HG03378 (cell line): ENCODE measurements around the gene PRDM8.

Experiments used
- ATAC-seq: cut with Tn5 transposase; IDR thresholded peaks from one replicate; pipeline ENCODE4 v1.9.1; 2021; ENCODE audit warnings: mild to moderate bottlenecking, moderate library complexity; ENCODE audit not compliant: unreplicated experiment

The PRDM8 gene

GRCh38 chr4:80199947-80200346, 2.6 kb downstream of the PRDM8 start:
- no peak for ATAC-seq

DNA sequence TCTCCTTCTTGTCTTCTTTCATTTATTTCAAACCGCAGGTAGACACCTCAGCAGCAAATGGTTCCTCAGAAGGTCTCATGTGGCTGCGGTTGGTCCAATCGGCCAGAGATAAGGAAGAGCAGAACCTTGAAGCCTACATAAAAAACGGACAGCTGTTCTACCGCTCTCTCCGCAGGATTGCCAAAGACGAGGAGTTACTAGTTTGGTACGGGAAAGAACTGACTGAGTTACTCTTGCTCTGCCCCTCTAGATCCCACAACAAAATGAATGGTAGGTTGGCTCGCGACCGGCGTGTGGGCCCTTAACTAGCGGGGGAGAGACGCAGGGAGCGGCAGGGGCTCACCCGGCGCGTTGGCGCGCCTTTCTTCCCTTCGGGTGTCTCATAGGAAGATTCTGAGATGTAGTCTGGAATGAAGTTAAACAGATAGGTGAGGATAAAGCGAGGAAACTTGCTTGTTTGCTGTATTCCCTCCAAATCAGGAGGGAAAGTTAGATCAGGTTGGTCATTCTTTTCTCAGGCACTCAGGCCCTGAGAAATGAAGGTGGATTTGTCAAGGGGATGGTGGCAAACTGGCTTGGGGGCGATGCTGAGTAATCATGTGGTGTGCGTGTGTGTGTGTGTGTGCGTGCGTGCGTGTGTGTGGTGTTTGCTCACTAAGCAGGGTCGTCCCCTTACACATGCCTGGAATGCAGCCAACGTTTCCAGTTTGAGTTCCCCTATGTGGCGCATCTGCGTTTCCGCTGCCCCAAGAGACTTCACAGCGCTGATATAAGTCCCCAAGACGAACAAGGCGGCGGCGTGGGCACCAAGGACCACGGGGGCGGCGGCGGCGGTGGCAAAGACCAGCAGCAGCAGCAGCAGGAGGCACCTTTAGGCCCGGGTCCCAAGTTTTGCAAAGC, 4.2 kb downstream of the PRDM8 start:
- peak; percentile 14 for ATAC-seq

DNA sequence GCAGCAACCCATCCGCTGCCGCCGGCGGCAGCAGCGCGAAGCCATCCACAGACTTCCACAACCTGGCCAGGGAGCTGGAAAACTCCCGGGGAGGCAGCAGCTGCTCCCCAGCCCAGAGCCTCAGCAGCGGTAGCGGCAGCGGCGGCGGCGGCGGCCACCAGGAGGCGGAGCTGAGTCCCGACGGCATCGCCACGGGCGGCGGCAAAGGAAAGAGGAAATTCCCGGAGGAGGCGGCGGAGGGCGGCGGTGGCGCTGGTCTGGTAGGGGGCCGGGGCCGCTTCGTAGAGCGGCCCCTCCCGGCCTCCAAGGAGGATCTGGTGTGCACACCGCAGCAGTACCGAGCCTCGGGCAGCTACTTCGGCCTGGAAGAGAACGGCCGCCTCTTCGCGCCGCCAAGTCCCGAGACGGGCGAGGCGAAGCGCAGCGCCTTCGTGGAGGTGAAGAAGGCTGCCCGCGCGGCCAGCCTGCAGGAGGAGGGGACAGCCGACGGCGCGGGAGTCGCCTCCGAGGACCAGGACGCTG, 4.9 kb downstream of the PRDM8 start:
- peak; percentile 53 for ATAC-seq

DNA sequence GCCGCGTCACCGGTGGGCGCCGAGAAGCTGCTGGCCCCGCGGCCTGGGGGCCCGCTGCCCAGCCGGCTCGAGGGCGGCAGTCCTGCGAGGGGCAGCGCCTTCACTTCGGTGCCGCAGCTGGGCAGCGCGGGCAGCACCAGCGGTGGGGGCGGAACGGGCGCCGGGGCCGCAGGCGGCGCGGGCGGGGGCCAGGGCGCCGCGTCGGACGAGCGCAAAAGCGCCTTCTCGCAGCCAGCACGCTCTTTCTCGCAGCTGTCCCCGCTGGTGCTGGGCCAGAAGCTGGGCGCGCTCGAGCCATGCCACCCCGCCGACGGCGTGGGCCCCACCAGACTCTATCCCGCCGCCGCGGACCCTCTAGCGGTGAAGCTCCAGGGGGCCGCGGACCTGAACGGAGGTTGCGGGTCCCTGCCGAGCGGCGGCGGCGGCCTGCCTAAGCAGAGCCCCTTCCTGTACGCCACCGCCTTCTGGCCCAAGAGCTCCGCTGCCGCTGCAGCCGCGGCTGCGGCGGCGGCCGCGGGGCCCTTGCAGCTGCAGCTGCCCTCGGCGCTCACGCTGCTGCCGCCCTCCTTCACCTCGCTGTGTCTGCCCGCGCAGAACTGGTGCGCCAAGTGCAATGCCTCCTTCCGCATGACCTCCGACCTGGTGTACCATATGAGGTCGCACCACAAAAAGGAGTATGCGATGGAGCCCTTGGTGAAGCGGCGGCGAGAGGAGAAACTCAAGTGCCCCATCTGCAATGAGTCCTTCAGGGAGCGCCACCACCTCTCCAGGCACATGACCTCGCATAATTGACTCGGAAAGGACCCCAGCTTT, 5.6 kb downstream of the PRDM8 start:
- peak; percentile 44 for ATAC-seq

DNA sequence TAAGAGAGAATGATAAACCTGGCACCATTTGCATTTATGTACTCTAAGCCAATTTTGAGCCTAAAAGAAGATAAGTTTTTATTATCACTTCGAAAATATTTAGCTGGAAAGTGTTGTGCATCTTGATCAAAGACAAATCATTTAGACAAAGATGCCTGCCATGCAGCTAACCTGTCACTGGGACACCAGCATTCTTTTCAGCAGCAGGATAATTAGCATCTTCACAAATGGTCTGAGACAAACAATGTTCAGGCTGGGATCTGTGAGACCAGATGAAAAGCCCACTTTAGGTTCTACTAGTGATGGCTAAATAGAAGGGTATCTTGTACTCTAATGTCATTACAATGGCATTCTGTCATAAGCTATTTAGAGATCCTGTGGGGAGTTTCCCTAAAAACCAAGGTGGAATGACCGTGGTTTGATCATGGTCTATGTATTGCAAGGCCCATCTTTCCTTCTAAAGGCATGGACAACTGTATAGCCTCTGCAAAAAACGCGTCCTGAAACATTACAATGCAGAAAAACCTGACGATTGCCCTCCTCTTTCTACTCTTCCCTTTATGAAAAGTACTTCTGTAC, 7.2 kb downstream of the PRDM8 start:
- ATAC-seq = no peak

GRCh38 chr4:80206111-80206510, 8.8 kb downstream of the PRDM8 start:
- no peak for ATAC-seq

GRCh38 chr4:80206521-80207171, 9.3 kb downstream of the PRDM8 start:
- no peak for ATAC-seq

GRCh38 chr4:80207172-80207583, 9.9 kb downstream of the PRDM8 start:
- no peak for ATAC-seq

DNA sequence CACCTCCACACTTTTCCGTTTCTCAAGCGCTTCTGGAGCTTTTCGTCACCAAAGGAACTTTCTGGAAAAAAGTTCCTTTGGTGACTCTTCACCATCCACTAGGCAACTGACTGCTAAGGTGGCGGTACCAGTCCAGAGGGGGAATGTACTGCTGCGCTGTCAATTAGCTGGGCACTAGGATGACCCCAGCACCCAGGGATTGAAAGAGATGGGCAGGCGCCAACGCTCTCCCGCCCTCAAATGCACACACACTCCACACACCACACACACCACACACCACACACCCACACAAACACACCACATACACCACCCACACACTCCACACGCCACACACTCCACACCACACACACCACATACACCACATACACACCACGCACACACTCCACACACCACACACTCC, 10.4 kb downstream of the PRDM8 start:
- ATAC-seq = no peak

DNA sequence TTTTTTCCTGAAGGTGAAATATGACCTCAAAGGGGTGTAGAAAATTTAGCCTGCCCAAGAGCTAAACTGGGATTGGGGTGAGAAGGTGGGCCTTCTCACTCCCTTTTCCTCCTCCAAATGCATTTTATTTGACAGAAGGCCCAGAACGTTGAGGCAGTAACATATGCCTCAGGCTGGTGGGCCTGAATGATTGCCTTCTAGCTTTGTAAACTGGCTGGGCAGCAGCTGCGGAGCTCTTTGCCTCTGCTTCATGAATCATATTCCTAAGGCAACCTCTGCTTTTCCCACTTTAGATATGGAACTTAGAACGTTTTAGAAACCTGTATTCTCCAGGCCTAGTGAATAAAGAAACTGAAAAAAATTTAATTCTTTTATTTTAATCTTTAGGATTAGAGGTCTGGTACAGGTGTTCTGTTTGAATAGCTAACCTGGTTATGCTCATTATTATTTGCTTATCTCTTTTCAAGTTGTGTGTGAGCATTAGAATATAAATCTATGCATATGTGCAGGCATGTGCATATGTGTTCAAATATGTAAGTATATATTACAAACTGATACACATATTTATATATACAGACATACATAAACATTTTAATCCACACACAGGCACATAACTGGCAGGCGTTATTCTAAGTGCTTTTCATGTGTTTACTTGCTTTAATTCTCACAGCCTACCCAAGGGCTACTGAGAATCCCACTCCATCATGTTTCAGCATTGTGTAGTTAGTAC, 11.5 kb downstream of the PRDM8 start:
- ATAC-seq = no peak

GRCh38 chr4:80209340-80209701, 12.0 kb downstream of the PRDM8 start:
- no peak for ATAC-seq

- ATAC-seq = no peak
These were observed 13.2 kb downstream of the PRDM8 start for GRCh38 chr4:80210549-80210948.

DNA sequence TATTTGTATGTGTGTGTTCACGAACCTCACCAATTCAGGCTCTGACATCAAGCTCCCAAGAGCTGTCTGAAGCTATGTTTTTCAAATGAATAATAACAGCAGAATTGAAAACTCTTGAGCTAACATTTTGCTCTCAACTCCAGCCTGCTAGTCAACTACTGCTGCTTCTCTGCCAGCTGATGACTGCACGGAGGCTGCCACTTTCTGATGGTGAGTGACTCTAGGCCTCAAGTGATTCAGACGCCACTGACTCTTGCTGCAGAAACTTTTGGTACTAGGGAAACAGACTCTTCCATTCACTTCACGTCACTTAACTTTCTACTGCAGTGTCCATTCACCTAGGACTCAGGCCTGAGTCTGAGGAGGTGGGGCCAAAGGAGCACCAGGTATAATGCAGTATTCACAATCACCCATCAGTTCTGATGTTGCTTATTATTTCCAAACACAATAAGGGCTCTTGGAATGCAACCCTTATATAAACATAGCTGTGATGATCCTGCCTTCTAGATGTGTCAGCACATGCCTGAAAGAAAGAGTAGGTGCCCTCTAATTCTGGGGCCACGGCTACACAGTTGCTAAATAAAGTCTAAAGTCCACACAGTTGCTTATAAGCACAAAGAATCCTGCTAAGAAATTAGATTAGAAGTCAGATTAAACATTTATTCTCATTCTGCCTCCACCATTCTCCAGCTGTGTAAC, 16.0 kb downstream of the PRDM8 start:
- no peak for ATAC-seq

DNA sequence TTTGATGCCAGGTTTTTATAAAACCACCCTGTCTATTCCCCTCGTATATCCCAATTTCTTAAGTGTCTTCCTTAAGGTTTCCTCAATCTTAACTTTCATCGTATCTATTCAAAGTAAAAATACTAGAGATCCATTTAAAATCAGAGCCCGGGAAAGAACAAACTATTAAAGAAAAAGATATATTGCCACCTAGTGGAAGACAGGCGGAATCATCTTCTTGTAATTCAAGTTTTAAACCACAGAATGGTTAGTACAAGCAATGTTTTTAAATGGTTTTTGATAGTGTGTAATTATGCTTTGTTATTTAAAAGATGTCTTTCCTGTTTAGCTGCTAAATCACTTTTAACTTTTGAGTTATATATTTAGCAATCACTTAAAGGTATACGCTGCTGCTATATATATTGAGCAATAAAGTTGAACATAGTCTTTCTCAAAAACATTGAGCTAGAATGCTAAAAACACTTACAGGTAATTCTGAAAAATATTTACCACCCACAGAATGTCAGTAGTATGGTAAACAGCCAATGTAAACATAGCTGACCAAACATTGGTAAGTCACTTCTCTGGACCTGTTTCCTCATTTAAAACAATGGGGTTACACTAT, 18.2 kb downstream of the PRDM8 start:
- peak; percentile 61 for ATAC-seq

DNA sequence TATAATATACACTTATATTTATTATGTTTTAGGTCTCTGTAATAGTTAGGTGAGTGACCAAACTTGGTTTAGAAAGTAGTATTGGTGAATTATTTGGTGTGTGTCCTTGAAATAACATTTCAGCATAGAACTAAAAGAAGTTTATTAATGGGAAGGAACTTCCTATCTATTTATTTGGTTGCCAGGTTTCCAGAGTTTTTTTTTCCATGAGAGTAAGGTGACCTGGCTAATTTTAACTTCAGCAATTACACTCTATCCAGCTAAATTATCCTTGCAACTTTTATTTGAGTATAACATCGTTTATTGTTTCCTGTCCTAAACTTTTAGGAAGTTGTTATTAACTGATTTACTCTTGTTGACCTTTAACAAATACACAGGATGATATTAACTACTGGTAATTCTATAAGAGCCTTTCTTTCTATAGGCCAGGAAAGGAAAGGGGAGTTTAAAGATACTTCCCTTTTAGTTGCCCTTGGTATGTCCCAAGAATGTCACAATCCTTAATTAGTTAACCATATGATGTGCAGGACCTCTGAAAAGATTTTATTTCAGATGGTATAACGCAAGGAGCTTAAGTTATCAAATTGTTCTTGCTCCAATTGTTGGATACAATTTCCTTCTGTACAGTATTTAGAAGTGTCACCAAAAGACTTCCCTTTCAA, 18.9 kb downstream of the PRDM8 start:
- ATAC-seq = no peak

DNA sequence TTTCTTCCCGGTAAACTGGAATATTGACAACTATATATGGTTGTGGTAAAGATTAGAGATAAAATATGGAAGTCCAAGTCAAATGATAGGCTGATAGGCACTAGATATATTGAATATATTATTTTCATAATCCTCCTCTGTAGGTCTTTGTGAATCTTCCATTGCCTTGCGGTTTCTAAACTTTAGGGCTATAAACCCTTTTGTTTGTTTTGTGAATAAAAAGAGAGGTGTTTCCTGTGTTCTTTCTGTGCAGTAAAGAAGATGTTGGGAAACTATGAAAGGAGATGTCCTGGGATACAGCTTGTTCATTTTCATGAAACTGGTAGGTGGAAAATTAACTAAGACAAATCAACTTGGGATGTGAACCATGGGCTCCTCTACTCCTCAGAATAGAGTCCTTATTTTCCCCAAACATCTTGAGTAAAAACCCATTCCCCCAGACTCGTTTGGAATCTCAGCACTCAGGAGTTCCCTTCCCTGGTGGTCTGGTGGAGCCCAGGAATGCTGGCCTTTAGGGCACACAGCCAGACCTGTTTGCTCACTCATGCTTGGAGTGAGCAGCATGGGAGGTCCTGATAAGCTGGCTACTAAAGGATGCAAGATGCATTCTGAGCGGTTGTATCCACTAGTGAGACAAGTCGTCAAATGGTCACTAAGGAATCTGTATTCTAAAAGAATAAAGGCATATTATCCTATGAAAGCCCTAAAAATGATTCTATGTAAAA, 22.2 kb downstream of the PRDM8 start:
- no peak for ATAC-seq

DNA sequence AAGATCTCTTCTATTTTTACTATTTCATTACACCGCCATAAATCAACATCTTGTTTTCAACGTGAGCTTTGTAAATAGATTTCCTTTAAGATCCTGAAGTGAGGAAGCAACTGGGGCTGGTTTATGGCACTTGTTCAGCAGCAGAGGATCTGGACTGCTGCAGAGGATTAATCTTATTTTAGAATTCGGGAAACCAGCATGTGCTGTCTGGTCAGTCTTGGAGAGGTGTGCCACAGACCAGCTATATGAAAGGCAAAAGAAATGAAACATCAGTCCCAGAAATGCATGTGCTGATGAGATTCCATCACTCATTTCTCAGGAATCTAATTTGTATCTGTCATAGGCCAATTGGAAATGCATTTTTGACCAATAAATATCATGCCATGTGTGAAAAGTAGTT, 23.4 kb downstream of the PRDM8 start:
- ATAC-seq = no peak

DNA sequence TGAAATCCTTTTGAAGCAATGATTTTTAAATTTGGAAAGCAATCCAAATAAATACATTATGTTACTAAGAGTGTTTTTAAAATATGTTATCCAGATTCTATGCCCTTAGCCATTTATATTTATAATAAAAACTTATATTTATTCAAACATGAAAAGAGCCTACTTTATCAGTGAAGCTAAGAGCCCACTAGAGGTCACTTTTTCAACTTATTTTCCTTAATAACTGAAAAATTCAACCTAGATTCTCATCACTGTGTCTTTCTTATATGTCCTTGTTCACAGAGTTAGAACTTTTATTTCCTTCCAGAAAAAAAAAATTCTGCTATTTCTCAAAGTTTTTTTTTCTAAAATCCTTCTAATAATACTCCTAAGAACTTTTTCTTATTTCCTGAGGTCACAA, 23.9 kb downstream of the PRDM8 start:
- ATAC-seq = no peak
